Prostate gland (tissue), 2 donors: Measurements from ENCODE around the gene SETBP1.

Source experiments
- CTCF ChIP-seq, 4 experiments: fragments of 200-600 bp in 2 of 4; fragments of 450-650 bp in 2 of 4; sonication (generic) in 2 of 4; IDR thresholded peaks; 1 replicate in 3 of 4; 2 replicates in 1 of 4; pipeline ENCODE4 v1.5.1; 2016 to 2019; ENCODE audit warnings: antibody characterized with exemption in 4 of 4, mild to moderate bottlenecking in 2 of 4, moderate library complexity in 2 of 4
- POLR2AphosphoS5 ChIP-seq: sonication (generic); formaldehyde crosslinking; IDR thresholded peaks from one replicate; pipeline ENCODE4 v1.6.1; 2017; ENCODE audit warnings: antibody characterized with exemption

GRCh38 chr18:45034179-45034578, 353.5 kb downstream of the SETBP1 start:
- TF ChIP-seq POLR2AphosphoS5: no peak
- TF ChIP-seq CTCF (IDR thresholded peaks at IDR 0.05): no peak
